Gastrocnemius medialis (tissue), 4 donors: ENCODE results near the gene ARL13A. TPM values are rescaled to one million over a fixed set of nuclear protein-coding genes. Genes with fewer than 3 reads are reported as not detected.

ENCODE experiments used
- ATAC-seq, 2 donors: fragments of 150-250 bp; one replicate each; pipeline ENCODE4 v1.9.1; 2016
- DNase-seq, 2 donors: peaks; one replicate each; pipeline ENCODE4 v3.0.0-alpha.2; 2019
- H3K27ac ChIP-seq, 4 donors: fragments of 200-600 bp; sonication (generic); 1 replicate in 1 of 4; 2 replicates in 3 of 4; pipeline ENCODE4 v1.5.1; 2016 to 2018; ENCODE audit warnings: mild to moderate bottlenecking in 2 of 4, moderate library complexity in 1 of 4
- H3K27me3 ChIP-seq, 3 donors: fragments of 200-600 bp; sonication (generic) in 2 of 3; 1 replicate in 1 of 3; 2 replicates in 2 of 3; pipeline versions ENCODE4 v1.5.1 to v1.6.0; 2016 to 2019; ENCODE audit warnings: mild to moderate bottlenecking in 1 of 3, moderate library complexity in 1 of 3
- H3K36me3 ChIP-seq, 2 donors: fragments of 200-600 bp; sonication (generic) in 1 of 2; one replicate each; pipeline ENCODE4 v1.5.1; 2017 to 2018
- H3K4me1 ChIP-seq, 2 donors: fragments of 200-600 bp; sonication (generic) in 1 of 2; one replicate each; pipeline ENCODE4 v1.5.1; 2016 to 2017; ENCODE audit warnings: mild to moderate bottlenecking in 2 of 2
- H3K4me3 ChIP-seq, 4 donors: fragments of 200-600 bp; sonication (generic) in 3 of 4; 1 replicate in 1 of 4; 2 replicates in 3 of 4; pipeline ENCODE4 v1.5.1; 2016 to 2019; ENCODE audit warnings: mild to moderate bottlenecking in 2 of 4
- H3K9me3 ChIP-seq, 3 donors: fragments of 200-600 bp; sonication (generic) in 2 of 3; 1 replicate in 1 of 3; 2 replicates in 2 of 3; pipeline ENCODE4 v1.5.1; 2016 to 2019
- POLR2A ChIP-seq, 2 donors: fragments of 450-650 bp; IDR thresholded peaks; one replicate each; pipeline ENCODE4 v1.6.1; 2017; ENCODE audit warnings: antibody characterized with exemption in 2 of 2, mild to moderate bottlenecking in 2 of 2, moderate library complexity in 2 of 2
- in situ Hi-C, 4 donors: fragments of 200-750 bp; cut with MboI; loops; one replicate each; pipeline versions ENCODE4 v1.15.0 to v1.8.0; 2017; ENCODE audit warnings: low sequenced_read_pairs in 4 of 4
- intact Hi-C: fragments of 100-400 bp; cut with DNase I; formaldehyde crosslinking; loops from one replicate; pipeline ENCODE4 v1.15.1; 2023; ENCODE audit warnings: low total_unique reads
- total RNA-seq, 4 donors: library from RNA; depleted of rRNA; stranded (reverse); fragments of >200 nt; gene quantifications; one replicate each; pipeline versions ENCODE4 v1.1.0 to v1.2.3, GENCODE V29; 2016
- TF ChIP-seq, protein P1 (sequence below), 5 experiments: fragments of 450-650 bp in 3 of 5; fragments of 200-600 bp in 2 of 5; sonication (generic) in 2 of 5; IDR thresholded peaks in 4 of 5; conservative IDR thresholded peaks in 1 of 5; 1 replicate in 4 of 5; 2 replicates in 1 of 5; pipeline ENCODE4 v1.5.1; 2016 to 2019; ENCODE audit warnings: antibody characterized with exemption in 5 of 5, mild to moderate bottlenecking in 3 of 5, moderate library complexity in 3 of 5

The ARL13A gene
- total RNA-seq, 4 donors from 2014 or later = not detected

DNA sequence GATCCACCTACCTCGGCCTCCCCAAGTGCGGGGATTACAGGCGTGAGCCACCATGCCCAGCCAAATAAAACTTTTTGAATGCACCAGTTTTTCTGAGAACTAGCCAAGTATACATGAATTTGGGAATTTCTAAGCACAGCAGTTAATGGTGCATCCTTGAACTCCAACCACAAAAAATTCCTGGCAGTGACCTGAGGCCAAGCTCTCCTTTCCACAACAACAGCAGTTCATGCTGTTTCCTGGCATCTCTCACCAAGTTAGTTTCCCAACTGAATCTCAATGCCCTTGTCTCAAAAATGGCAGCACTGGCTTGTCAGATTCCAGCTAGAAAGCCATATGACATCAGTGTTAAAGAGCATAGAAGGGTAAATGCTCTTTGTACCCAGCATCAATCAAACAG, 24.9 kb upstream of the ARL13A start:
- Histone ChIP-seq H3K27me3 (no peaks in the 10 kb centered on the region), H3K9me3 (no peaks in the 10 kb centered on the region), H3K4me3 (no peak overlapping the region), H3K36me3 (no peaks in the 10 kb centered on the region), H3K27ac (no peak overlapping the region), H3K4me1 (no peaks in the 10 kb centered on the region)
- intact Hi-C loops = no loop called here
- TF ChIP-seq, protein P1, sequence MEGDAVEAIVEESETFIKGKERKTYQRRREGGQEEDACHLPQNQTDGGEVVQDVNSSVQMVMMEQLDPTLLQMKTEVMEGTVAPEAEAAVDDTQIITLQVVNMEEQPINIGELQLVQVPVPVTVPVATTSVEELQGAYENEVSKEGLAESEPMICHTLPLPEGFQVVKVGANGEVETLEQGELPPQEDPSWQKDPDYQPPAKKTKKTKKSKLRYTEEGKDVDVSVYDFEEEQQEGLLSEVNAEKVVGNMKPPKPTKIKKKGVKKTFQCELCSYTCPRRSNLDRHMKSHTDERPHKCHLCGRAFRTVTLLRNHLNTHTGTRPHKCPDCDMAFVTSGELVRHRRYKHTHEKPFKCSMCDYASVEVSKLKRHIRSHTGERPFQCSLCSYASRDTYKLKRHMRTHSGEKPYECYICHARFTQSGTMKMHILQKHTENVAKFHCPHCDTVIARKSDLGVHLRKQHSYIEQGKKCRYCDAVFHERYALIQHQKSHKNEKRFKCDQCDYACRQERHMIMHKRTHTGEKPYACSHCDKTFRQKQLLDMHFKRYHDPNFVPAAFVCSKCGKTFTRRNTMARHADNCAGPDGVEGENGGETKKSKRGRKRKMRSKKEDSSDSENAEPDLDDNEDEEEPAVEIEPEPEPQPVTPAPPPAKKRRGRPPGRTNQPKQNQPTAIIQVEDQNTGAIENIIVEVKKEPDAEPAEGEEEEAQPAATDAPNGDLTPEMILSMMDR (IDR thresholded peaks at IDR 0.05 in 4 of 5, conservative IDR thresholded peaks at IDR 0.05 in 1 of 5) = no peak
- TF ChIP-seq POLR2A (IDR thresholded peaks at IDR 0.05) = no peak
- DNase-seq = no peak
- no peak for ATAC-seq
- in situ Hi-C loops = no loop called here

DNA sequence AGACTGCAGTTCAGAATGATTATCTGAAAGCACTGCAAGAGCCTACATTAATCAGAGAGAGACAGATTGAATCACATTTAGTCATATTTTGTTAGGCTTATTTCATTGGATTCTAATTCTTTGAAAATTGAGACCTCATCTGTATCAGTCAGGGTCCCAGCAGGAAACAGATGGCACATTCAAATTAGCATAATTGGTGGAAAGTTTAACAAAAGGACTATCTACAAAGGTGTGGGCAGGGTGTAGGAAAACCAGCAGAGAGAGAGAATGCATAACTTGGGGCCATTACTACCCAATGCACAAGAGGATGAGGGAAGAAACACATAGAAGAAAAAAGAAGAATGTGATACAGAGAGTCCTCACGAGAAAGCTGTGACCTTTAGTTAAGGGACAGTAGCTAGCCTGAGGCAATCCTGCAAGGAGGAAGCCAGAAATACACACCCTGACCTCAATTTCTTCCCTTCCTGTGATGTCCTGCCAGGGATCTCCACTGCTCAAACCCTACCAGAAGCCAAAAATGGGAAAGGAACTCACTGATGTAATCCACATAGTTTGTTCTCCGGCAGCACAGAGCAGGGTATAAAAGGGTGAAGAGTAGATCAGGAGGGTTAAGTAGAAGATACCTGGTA, 23.1 kb upstream of the ARL13A start:
- Histone ChIP-seq H3K4me1 (no peaks in the 10 kb centered on the region), H3K36me3 (no peaks in the 10 kb centered on the region), H3K4me3 (no peak overlapping the region), H3K27me3 (no peaks in the 10 kb centered on the region), H3K27ac (no peak overlapping the region), H3K9me3 (no peaks in the 10 kb centered on the region)
- ATAC-seq (no peak), DNase-seq (no peak)
- in situ Hi-C loops (no loop called here), intact Hi-C loops (no loop called here)
- no peak for TF ChIP-seq POLR2A (IDR thresholded peaks at IDR 0.05)
- TF ChIP-seq, protein P1 (IDR thresholded peaks at IDR 0.05 in 4 of 5, conservative IDR thresholded peaks at IDR 0.05 in 1 of 5) = no peak

- H3K9me3 ChIP-seq = no peaks in the 10 kb centered on the region
- H3K36me3 ChIP-seq = no peaks in the 10 kb centered on the region
- intact Hi-C loops = no loop called here
- H3K27ac ChIP-seq = no peak overlapping the region
- H3K27me3 ChIP-seq = no peaks in the 10 kb centered on the region
- H3K4me1 ChIP-seq = no peaks in the 10 kb centered on the region
- H3K4me3 ChIP-seq = no peak overlapping the region
- in situ Hi-C loops = no loop called here
- TF ChIP-seq POLR2A (IDR thresholded peaks at IDR 0.05) = no peak
- TF ChIP-seq, protein P1 (IDR thresholded peaks at IDR 0.05 in 4 of 5, conservative IDR thresholded peaks at IDR 0.05 in 1 of 5) = no peak
- ATAC-seq = no peak
- no peak for DNase-seq
Measured at GRCh38 chrX:100948557-100948956, 21.0 kb upstream of the ARL13A start.

- no peaks in the 10 kb centered on the region for H3K4me1 ChIP-seq
- TF ChIP-seq POLR2A (IDR thresholded peaks at IDR 0.05) = no peak
- TF ChIP-seq, protein P1 (IDR thresholded peaks at IDR 0.05 in 4 of 5, conservative IDR thresholded peaks at IDR 0.05 in 1 of 5) = no peak
- H3K27ac ChIP-seq = no peak overlapping the region
- no peak overlapping the region for H3K4me3 ChIP-seq
- in situ Hi-C loops = no loop called here
- no peaks in the 10 kb centered on the region for H3K36me3 ChIP-seq
- DNase-seq (no peak), ATAC-seq (no peak)
- intact Hi-C loops = no loop called here
- H3K27me3 ChIP-seq = no peaks in the 10 kb centered on the region
- no peaks in the 10 kb centered on the region for H3K9me3 ChIP-seq
Measured at GRCh38 chrX:100962811-100963210, 6.7 kb upstream of the ARL13A start.

GRCh38 chrX:100964362-100964761, 5.1 kb upstream of the ARL13A start:
- Histone ChIP-seq H3K4me3 (no peak overlapping the region), H3K4me1 (no peaks in the 10 kb centered on the region), H3K27ac (no peak overlapping the region), H3K27me3 (no peaks in the 10 kb centered on the region), H3K36me3 (no peaks in the 10 kb centered on the region), H3K9me3 (no peaks in the 10 kb centered on the region)
- TF ChIP-seq, protein P1 (IDR thresholded peaks at IDR 0.05 in 4 of 5, conservative IDR thresholded peaks at IDR 0.05 in 1 of 5) = no peak
- no peak for TF ChIP-seq POLR2A (IDR thresholded peaks at IDR 0.05)
- DNase-seq = no peak
- no peak for ATAC-seq
- intact Hi-C loops = no loop called here
- in situ Hi-C loops = no loop called here
